Choroid plexus epithelial cell (primary cell): Measurements from ENCODE around the gene ALDH9A1.
"Not testable (repeated sequence)": the region's sequence is repeated elsewhere in the genome, so short reads cannot be mapped to it uniquely, and the experiment has no call there.

Experiments
- DNase-seq: peaks from one replicate; pipeline ENCODE4 v3.0.0-alpha.2; 2010; ENCODE audit warnings: low read depth
- H3K4me3 ChIP-seq: 2 replicates; pipeline ENCODE4 v1.5.1; 2011; ENCODE audit warnings: low read depth, mild to moderate bottlenecking, control low read depth, low read length, moderate library complexity
- TF ChIP-seq, protein P1 (sequence below): conservative IDR thresholded peaks from 2 replicates; pipeline ENCODE4 v1.5.1; 2011; ENCODE audit warnings: low read depth, mild to moderate bottlenecking, control low read depth, inconsistent platforms, low read length, moderate library complexity

Gene ALDH9A1

GRCh38 chr1:165697881-165698760, at the start of gene ALDH9A1:
ALDH9A1 (minus strand) TSS chr1:165698562; CDS start chr1:165698558, 4 bp downstream.
- TF ChIP-seq, protein P1, sequence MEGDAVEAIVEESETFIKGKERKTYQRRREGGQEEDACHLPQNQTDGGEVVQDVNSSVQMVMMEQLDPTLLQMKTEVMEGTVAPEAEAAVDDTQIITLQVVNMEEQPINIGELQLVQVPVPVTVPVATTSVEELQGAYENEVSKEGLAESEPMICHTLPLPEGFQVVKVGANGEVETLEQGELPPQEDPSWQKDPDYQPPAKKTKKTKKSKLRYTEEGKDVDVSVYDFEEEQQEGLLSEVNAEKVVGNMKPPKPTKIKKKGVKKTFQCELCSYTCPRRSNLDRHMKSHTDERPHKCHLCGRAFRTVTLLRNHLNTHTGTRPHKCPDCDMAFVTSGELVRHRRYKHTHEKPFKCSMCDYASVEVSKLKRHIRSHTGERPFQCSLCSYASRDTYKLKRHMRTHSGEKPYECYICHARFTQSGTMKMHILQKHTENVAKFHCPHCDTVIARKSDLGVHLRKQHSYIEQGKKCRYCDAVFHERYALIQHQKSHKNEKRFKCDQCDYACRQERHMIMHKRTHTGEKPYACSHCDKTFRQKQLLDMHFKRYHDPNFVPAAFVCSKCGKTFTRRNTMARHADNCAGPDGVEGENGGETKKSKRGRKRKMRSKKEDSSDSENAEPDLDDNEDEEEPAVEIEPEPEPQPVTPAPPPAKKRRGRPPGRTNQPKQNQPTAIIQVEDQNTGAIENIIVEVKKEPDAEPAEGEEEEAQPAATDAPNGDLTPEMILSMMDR = peak; percentile 50
- peak; percentile 76 for DNase-seq
- H3K4me3 ChIP-seq = peak within 1 kb of the TSS; percentile 96

- DNase-seq = no peak
- no peak overlapping the region for H3K4me3 ChIP-seq
- TF ChIP-seq, protein P1 = no peak
Measured at GRCh38 chr1:165747632-165748447, 49.5 kb upstream of the ALDH9A1 start.

GRCh38 chr1:165744913-165745312, 46.6 kb upstream of the ALDH9A1 start:
- DNase-seq, H3K4me3 ChIP-seq: not testable (repeated sequence)

- TF ChIP-seq, protein P1 = no peak
Measured at GRCh38 chr1:165742194-165742593, 43.8 kb upstream of the ALDH9A1 start.

DNA sequence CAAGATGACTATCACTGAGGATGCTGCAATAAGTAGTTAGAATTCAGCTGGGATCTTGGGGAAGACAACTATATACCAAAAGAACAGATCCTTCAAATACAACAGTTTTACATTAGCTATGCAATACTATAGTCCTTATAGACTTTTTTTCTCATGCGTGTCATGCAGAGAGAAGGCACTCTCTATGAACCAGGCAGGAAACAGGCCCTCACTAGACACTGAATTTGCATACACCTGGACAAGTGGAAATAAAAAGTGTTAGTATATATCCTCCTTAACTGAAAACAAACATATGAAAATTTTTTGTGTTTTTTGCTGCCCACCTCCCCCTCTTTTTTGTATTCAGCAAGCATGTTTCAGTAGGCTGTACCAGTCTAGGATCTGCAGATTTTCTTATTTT, 40.4 kb upstream of the ALDH9A1 start:
- no peak overlapping the region for H3K4me3 ChIP-seq
- TF ChIP-seq, protein P1 = no peak
- no peak for DNase-seq

More at GRCh38 chr1:165742194-165742593, 43.8 kb upstream of the ALDH9A1 start:
- H3K4me3 ChIP-seq = no peak overlapping the region
- DNase-seq = no peak

DNA sequence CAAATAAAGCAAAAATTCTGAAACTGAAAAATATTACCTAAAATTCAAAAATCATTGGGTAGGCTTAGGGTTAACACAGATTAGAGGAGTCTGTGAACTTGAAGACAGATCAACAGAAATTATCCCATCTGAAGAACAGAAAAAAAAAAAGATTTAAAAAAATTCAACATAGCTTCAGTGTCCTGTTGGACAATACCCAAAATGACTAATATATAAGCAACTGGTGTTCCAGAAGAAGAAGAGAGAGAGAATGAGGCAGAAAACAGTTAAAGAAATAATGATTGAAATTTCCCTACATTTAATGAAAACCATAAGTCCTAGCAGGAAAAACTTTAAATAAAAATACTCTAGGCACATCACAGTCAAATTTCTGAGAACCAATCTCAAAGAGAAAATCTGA, 38.8 kb upstream of the ALDH9A1 start:
- no peak overlapping the region for H3K4me3 ChIP-seq
- TF ChIP-seq, protein P1 = no peak
- DNase-seq = peak; percentile 29

- no peak for DNase-seq
- H3K4me3 ChIP-seq = no peak overlapping the region
- TF ChIP-seq, protein P1 = no peak
Measured at GRCh38 chr1:165734906-165735305, 36.5 kb upstream of the ALDH9A1 start.
